Testis (tissue), 3 donors: ENCODE data around the gene KIAA1671. TPM values are rescaled to one million over a fixed set of nuclear protein-coding genes. Genes with fewer than 3 reads are reported as not detected.
A peak's percentile ranks its signal among the peaks of the same experiment; 100 is the strongest.

Experiments used
- DNase-seq: peaks from one replicate; pipeline ENCODE4 v3.0.0-alpha.2; 2019
- H3K27ac ChIP-seq, 2 donors: fragments of 200-600 bp; sonication (generic); one replicate each; pipeline ENCODE4 v1.5.1; 2019
- H3K27me3 ChIP-seq: fragments of 200-600 bp; sonication (generic); one replicate; pipeline ENCODE4 v1.5.1; 2019
- H3K36me3 ChIP-seq: fragments of 200-600 bp; sonication (generic); one replicate; pipeline ENCODE4 v1.5.1; 2017; ENCODE audit warnings: low read depth; ENCODE audit errors: missing control alignments
- H3K4me1 ChIP-seq: fragments of 200-600 bp; sonication (generic); one replicate; pipeline ENCODE4 v1.5.1; 2019
- H3K4me3 ChIP-seq, 2 donors: fragments of 200-600 bp; sonication (generic); one replicate each; pipeline ENCODE4 v1.5.1; 2017 to 2019
- H3K9me3 ChIP-seq: fragments of 200-600 bp; sonication (generic); one replicate; pipeline ENCODE4 v1.5.1; 2017
- POLR2A ChIP-seq: fragments of 450-650 bp; IDR thresholded peaks from one replicate; pipeline ENCODE4 v1.6.1; 2017; ENCODE audit warnings: antibody characterized with exemption, mild to moderate bottlenecking, moderate library complexity
- WGBS, 2 donors: methylation state at CpG; one replicate each; pipeline ENCODE4 v1.1.5; 2018; 5-methylcytosine and 5-hydroxymethylcytosine counted together
- intact Hi-C: fragments of 100-400 bp; cut with DNase I; formaldehyde crosslinking; loops from one replicate; pipeline ENCODE4 v1.15.1; 2023; ENCODE audit warnings: low total_unique reads
- polyA plus RNA-seq: library from polyadenylated mRNA; stranded (reverse); fragments of 350-450 nt; fragmentation: Illumina TruSeq; extraction: RNeasy Lipid Tissue Mini Kit (QIAGEN cat#74804); gene quantifications from one replicate; pipeline ENCODE4 v1.2.3, GENCODE V29; 2014; ENCODE audit warnings: low read depth, low replicate concordance; ENCODE audit not compliant: insufficient read depth
- total RNA-seq, 2 donors: library from RNA; depleted of rRNA; stranded (reverse); fragments of >200 nt; gene quantifications; one replicate each; pipeline ENCODE4 v1.2.3, GENCODE V29; 2016
- TF ChIP-seq, protein P1 (sequence below), 3 experiments: fragments of 450-650 bp in 2 of 3; fragments of 200-600 bp in 1 of 3; sonication (generic) in 1 of 3; IDR thresholded peaks; one replicate each; pipeline ENCODE4 v1.5.1; 2016 to 2019; ENCODE audit warnings: antibody characterized with exemption in 3 of 3, mild to moderate bottlenecking in 2 of 3, moderate library complexity in 1 of 3

Gene KIAA1671
- total and polyA plus RNA-seq, 3 donors from 2014 or later = 16.8 to 28.6 (median 24.4) TPM

DNA sequence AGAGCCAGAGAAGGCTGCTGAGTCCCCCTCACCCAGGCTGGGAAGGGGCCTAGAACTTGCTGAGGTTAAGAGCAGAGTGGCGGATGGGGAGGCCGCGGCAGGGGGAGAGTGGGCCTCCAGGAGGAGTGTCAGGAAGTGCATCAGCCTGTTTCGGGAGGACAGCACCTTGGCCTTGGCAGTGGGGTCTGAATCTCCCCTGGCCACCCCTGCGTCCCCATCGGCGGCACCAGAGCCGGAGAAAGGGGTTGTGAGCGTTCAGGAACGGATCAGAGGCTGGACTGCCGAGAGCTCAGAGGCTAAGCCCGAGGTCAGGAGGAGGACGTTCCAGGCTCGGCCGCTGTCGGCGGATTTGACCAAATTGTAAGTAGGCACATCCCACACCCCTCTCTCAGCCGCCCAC is 76.7 kb downstream of the KIAA1671 start:
- Histone ChIP-seq H3K4me1 (peaks cover 19% of the 10 kb centered on the region), H3K9me3 (no peaks in the 10 kb centered on the region), H3K27ac (no peak overlapping the region), H3K27me3 (no peaks in the 10 kb centered on the region), H3K4me3 (peak overlapping the region in 1 of 2 donors; percentile 16), H3K36me3 (no peaks in the 10 kb centered on the region)
- TF ChIP-seq, protein P1, sequence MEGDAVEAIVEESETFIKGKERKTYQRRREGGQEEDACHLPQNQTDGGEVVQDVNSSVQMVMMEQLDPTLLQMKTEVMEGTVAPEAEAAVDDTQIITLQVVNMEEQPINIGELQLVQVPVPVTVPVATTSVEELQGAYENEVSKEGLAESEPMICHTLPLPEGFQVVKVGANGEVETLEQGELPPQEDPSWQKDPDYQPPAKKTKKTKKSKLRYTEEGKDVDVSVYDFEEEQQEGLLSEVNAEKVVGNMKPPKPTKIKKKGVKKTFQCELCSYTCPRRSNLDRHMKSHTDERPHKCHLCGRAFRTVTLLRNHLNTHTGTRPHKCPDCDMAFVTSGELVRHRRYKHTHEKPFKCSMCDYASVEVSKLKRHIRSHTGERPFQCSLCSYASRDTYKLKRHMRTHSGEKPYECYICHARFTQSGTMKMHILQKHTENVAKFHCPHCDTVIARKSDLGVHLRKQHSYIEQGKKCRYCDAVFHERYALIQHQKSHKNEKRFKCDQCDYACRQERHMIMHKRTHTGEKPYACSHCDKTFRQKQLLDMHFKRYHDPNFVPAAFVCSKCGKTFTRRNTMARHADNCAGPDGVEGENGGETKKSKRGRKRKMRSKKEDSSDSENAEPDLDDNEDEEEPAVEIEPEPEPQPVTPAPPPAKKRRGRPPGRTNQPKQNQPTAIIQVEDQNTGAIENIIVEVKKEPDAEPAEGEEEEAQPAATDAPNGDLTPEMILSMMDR (IDR thresholded peaks at IDR 0.05) = no peak
- TF ChIP-seq POLR2A = no peak
- WGBS, 2 donors = 77 to 87% methylated on average over 11 to 18 of the region's 18 CpGs
- intact Hi-C loops = no loop called here
- DNase-seq = no peak

DNA sequence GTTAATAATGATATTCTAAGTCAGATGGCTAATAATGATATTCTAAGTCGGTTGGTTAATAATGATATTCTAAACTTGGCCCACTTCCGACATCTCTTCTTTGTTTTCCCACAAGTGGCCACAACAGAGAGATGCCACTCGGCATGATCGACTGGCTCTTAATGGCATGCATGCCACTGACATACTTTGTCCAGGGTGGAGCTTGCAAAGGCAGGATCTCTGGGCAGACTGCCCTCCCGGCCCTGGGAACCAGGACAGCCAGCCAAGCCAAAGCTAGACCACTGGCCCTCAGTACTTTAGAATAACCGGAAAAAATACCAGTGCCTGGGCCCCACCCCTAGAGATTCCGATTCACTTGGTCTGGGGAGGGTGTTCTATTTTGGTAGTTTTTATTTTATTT is 78.1 kb downstream of the KIAA1671 start:
- WGBS, 2 donors = 88 to 91% methylated on average over 7 of the region's 7 CpGs
- TF ChIP-seq, protein P1 (IDR thresholded peaks at IDR 0.05) = no peak
- no peak for TF ChIP-seq POLR2A
- Histone ChIP-seq H3K27me3 (no peaks in the 10 kb centered on the region), H3K27ac (no peak overlapping the region), H3K9me3 (no peaks in the 10 kb centered on the region), H3K36me3 (no peaks in the 10 kb centered on the region), H3K4me3 (no peak overlapping the region), H3K4me1 (peaks cover 15% of the 10 kb centered on the region)
- intact Hi-C loops = no loop called here
- DNase-seq = no peak

DNA sequence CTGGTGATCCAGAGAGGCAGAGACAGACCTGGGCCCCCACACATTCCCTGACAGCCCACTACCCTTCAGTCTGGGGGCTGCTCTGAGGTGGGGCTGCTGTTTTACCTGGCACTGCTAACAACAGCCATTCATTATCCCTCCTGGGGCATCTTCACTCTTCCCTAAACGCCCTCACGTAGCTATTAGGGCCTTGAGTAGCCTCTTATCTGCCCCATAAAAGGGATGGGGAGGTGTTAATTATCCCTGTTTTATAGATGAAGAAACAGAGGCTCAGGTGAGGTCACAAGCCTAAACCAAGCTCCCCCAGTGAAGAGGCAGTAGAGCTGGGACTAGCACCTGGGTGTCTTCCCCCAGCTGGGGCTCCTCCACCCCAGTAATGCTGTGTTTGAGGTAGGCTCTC is 79.5 kb downstream of the KIAA1671 start:
- DNase-seq = no peak
- intact Hi-C loops = no loop called here
- WGBS, 2 donors = 66 to 85% methylated on average over 2 of the region's 2 CpGs
- H3K4me1 ChIP-seq = peaks cover 4% of the 10 kb centered on the region
- H3K9me3 ChIP-seq = no peaks in the 10 kb centered on the region
- no peak overlapping the region for H3K27ac ChIP-seq
- TF ChIP-seq, protein P1 (IDR thresholded peaks at IDR 0.05) = no peak
- TF ChIP-seq POLR2A = no peak
- no peaks in the 10 kb centered on the region for H3K27me3 ChIP-seq
- no peaks in the 10 kb centered on the region for H3K36me3 ChIP-seq
- H3K4me3 ChIP-seq = no peak overlapping the region

DNA sequence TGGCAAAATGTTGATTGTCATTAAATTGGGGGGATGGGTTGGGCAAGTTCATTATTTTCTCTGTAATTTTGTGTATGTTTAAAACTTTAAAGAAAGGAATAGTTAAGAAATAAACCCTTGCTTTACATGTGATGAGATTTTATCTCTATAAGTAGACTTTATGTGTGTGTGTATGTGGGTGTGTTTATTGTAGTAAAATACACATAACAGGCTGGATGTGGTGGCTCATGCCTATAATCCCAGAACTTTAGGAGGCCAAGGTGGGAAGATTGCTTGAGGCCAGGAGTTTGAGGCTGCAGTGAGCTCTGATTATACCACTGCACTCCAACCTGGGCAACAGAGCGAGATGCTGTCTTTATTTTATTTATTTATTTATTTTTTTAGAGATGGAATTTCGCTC is 83.2 kb downstream of the KIAA1671 start:
- Histone ChIP-seq H3K4me1 (no peaks in the 10 kb centered on the region), H3K36me3 (no peaks in the 10 kb centered on the region), H3K27me3 (no peaks in the 10 kb centered on the region), H3K9me3 (no peaks in the 10 kb centered on the region), H3K4me3 (no peak overlapping the region), H3K27ac (no peak overlapping the region)
- TF ChIP-seq, protein P1 (IDR thresholded peaks at IDR 0.05) = no peak
- no peak for TF ChIP-seq POLR2A
- WGBS, 2 donors = 94 to 100% methylated on average over 2 of the region's 2 CpGs
- intact Hi-C loops = no loop called here
- no peak for DNase-seq

DNA sequence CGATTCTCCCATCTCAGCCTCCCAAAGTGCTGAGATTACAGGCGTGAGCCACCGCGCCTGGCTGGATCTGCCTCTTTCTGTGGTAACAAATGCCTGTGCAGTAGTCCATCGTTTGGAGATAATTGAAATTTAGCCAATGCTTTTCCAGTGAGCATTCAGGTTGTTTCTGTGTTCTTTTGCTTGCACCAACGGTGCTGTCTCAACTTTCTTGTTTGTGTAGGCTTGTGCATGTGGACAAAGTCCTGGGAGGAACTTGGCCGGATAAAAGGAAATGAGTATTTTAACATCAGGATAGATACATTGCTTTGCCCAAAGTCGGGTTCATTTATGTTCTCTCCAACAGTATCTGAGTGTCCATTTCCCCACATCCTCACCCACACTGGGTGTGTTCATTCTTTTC is 85.7 kb downstream of the KIAA1671 start:
- Histone ChIP-seq H3K27ac (no peak overlapping the region), H3K27me3 (no peaks in the 10 kb centered on the region), H3K9me3 (no peaks in the 10 kb centered on the region), H3K4me3 (no peak overlapping the region), H3K36me3 (no peaks in the 10 kb centered on the region), H3K4me1 (no peaks in the 10 kb centered on the region)
- 93 to 96% methylated on average over 8 of the region's 8 CpGs for WGBS, 2 donors
- TF ChIP-seq, protein P1 (IDR thresholded peaks at IDR 0.05) = no peak
- TF ChIP-seq POLR2A = no peak
- DNase-seq = no peak
- intact Hi-C loops = no loop called here
